DND-41 (cell line): ENCODE measurements around the gene STX1B.

ENCODE experiments used
- ATAC-seq: fragments of 200-7000 bp; cut with Tn5 transposase; 3 replicates; pipeline ENCODE4 v1.9.1; 2021; ENCODE audit warnings: low read depth; ENCODE audit not compliant: insufficient read depth
- DNase-seq: peaks from one replicate; pipeline ENCODE4 v3.0.0-alpha.2; 2020
- H2AFZ ChIP-seq: 2 replicates; pipeline ENCODE4 v1.6.0; 2012; ENCODE audit warnings: low read depth, low read length
- H3K27ac ChIP-seq: 2 replicates; pipeline ENCODE4 v1.5.1; 2012; ENCODE audit warnings: low read length, inconsistent platforms
- H3K27me3 ChIP-seq: fragments of 200-600 bp; sonication (generic); 2 replicates; pipeline ENCODE4 v1.6.0; 2012; ENCODE audit warnings: low read length, mild to moderate bottlenecking, inconsistent platforms; ENCODE audit not compliant: insufficient read depth, poor library complexity
- H3K36me3 ChIP-seq: 2 replicates; pipeline ENCODE4 v1.5.1; 2012; ENCODE audit warnings: low read length, inconsistent platforms; ENCODE audit not compliant: insufficient read depth
- H3K4me1 ChIP-seq: 2 replicates; pipeline ENCODE4 v1.5.1; 2012; ENCODE audit warnings: mild to moderate bottlenecking, low read length; ENCODE audit not compliant: insufficient read depth
- H3K4me2 ChIP-seq: 2 replicates; pipeline ENCODE4 v1.6.0; 2012; ENCODE audit warnings: mild to moderate bottlenecking, moderate library complexity, low read length, inconsistent platforms; ENCODE audit not compliant: insufficient read depth
- H3K4me3 ChIP-seq, 2 experiments: fragments of 200-600 bp in 1 of 2; shearing (Covaris generic) in 1 of 2; 2 replicates each; pipeline ENCODE4 v1.5.1; 2012 to 2016; ENCODE audit warnings: inconsistent platforms in 2 of 2, low read length in 2 of 2, mild to moderate bottlenecking in 2 of 2, low read depth in 1 of 2, moderate library complexity in 1 of 2
- H3K79me2 ChIP-seq: 2 replicates; pipeline ENCODE4 v1.6.0; 2012; ENCODE audit warnings: low read length, inconsistent platforms; ENCODE audit not compliant: insufficient read depth
- H3K9ac ChIP-seq: 2 replicates; pipeline ENCODE4 v1.6.0; 2012; ENCODE audit warnings: low read depth, mild to moderate bottlenecking, inconsistent platforms, low read length, moderate library complexity
- H3K9me3 ChIP-seq: 2 replicates; pipeline ENCODE4 v1.5.1; 2012; ENCODE audit warnings: low read length, moderate library complexity, mild to moderate bottlenecking, inconsistent platforms; ENCODE audit not compliant: insufficient read depth, severe bottlenecking
- H4K20me1 ChIP-seq: 2 replicates; pipeline ENCODE4 v1.6.0; 2012; ENCODE audit warnings: low read length; ENCODE audit not compliant: insufficient read depth
- CTCF ChIP-seq: IDR thresholded peaks from 2 replicates; pipeline ENCODE4 v1.5.1; 2012; ENCODE audit warnings: borderline replicate concordance, low read length, moderate library complexity, mild to moderate bottlenecking; ENCODE audit not compliant: poor library complexity, severe bottlenecking; ENCODE audit errors: extremely low read depth
- EZH2 ChIP-seq: IDR thresholded peaks from 3 replicates; pipeline ENCODE4 v1.6.1; 2012; ENCODE audit warnings: borderline replicate concordance, low read depth, mild to moderate bottlenecking, moderate library complexity, low read length, inconsistent platforms; ENCODE audit not compliant: severe bottlenecking

STX1B gene

GRCh38 chr16:31033709-31034492 is 23.5 kb upstream of the STX1B start:
- H4K20me1 ChIP-seq, result no peaks in the 10 kb centered on the region
- peak overlapping the region; percentile 84 for H3K4me2 ChIP-seq
- H2AFZ ChIP-seq, result peak overlapping the region; percentile 89
- peak overlapping the region; percentile 89 for H3K27ac ChIP-seq
- peak overlapping the region; percentile 79 for H3K9ac ChIP-seq
- peaks cover 18% of the 10 kb centered on the region for H3K36me3 ChIP-seq
- peaks cover 23% of the 10 kb centered on the region for H3K4me1 ChIP-seq
- H3K4me3 ChIP-seq, result peak overlapping the region; percentile 78 to 83
- TF ChIP-seq CTCF, result no peak
- TF ChIP-seq EZH2, result no peak
- ATAC-seq (peak; percentile 73), DNase-seq (peak; percentile 86)
- no peaks in the 10 kb centered on the region for H3K27me3 ChIP-seq
- no peaks in the 10 kb centered on the region for H3K9me3 ChIP-seq
- H3K79me2 ChIP-seq, result peaks cover 12% of the 10 kb centered on the region

- DNase-seq, result peak; percentile 97
- no peak for TF ChIP-seq EZH2
- H3K36me3 ChIP-seq, result peaks cover 17% of the 10 kb centered on the region
- H3K9me3 ChIP-seq, result no peaks in the 10 kb centered on the region
- peak within 1 kb of the TSS; percentile 89 for H2AFZ ChIP-seq
- peak; percentile 82 for ATAC-seq
- H3K27me3 ChIP-seq, result no peaks in the 10 kb centered on the region
- peaks cover 23% of the 10 kb centered on the region for H3K4me1 ChIP-seq
- peak within 1 kb of the TSS; percentile 79 for H3K9ac ChIP-seq
- H3K4me2 ChIP-seq, result peak within 1 kb of the TSS; percentile 84
- H3K79me2 ChIP-seq, result peaks cover 12% of the 10 kb centered on the region
- H3K4me3 ChIP-seq, result peak within 1 kb of the TSS; percentile 78 to 83
- no peaks in the 10 kb centered on the region for H4K20me1 ChIP-seq
- H3K27ac ChIP-seq, result peak within 1 kb of the TSS; percentile 89
Observed at GRCh38 chr16:31032736-31033708, 22.6 kb upstream of the STX1B start, which contains the start of gene STX4. TSS of gene STX4 (plus strand) at chr16:31033558. CDS start at chr16:31033806, 248 bp downstream.

- peaks cover 13% of the 10 kb centered on the region for H3K36me3 ChIP-seq
- H3K4me1 ChIP-seq, result peaks cover 23% of the 10 kb centered on the region
- H3K4me3 ChIP-seq, result no peak overlapping the region
- no peak overlapping the region for H3K27ac ChIP-seq
- no peaks in the 10 kb centered on the region for H3K27me3 ChIP-seq
- TF ChIP-seq CTCF (no peak), EZH2 (no peak)
- DNase-seq (no peak), ATAC-seq (no peak)
- no peaks in the 10 kb centered on the region for H4K20me1 ChIP-seq
- H3K4me2 ChIP-seq, result no peak overlapping the region
- no peak overlapping the region for H3K9ac ChIP-seq
- H2AFZ ChIP-seq, result no peak overlapping the region
- no peaks in the 10 kb centered on the region for H3K9me3 ChIP-seq
- H3K79me2 ChIP-seq, result peaks cover 12% of the 10 kb centered on the region
Observed at GRCh38 chr16:31031276-31031675, 20.8 kb upstream of the STX1B start.

- peaks cover 7% of the 10 kb centered on the region for H3K79me2 ChIP-seq
- no peaks in the 10 kb centered on the region; the same call in 1 of the 2 replicates for H3K36me3 ChIP-seq
- H4K20me1 ChIP-seq, result no peaks in the 10 kb centered on the region
- no peak for ATAC-seq
- no peak overlapping the region for H3K27ac ChIP-seq
- H3K9ac ChIP-seq, result no peak overlapping the region
- no peaks in the 10 kb centered on the region for H3K9me3 ChIP-seq
- no peak overlapping the region for H3K4me3 ChIP-seq
- H3K27me3 ChIP-seq, result no peaks in the 10 kb centered on the region
- no peak for DNase-seq
- H3K4me2 ChIP-seq, result no peak overlapping the region
- peaks cover 18% of the 10 kb centered on the region for H3K4me1 ChIP-seq
- H2AFZ ChIP-seq, result no peak overlapping the region
- TF ChIP-seq CTCF, result no peak
Observed at GRCh38 chr16:31029272-31029671, 18.8 kb upstream of the STX1B start.
